IPS DF 4.7 (cell line): ENCODE results near the gene MSN.

Experiments used
- DNase-seq: peaks from one replicate; pipeline ENCODE4 v3.0.0-alpha.2; 2013; ENCODE audit warnings: low spot score; ENCODE audit errors: extremely low read depth

MSN gene

DNA sequence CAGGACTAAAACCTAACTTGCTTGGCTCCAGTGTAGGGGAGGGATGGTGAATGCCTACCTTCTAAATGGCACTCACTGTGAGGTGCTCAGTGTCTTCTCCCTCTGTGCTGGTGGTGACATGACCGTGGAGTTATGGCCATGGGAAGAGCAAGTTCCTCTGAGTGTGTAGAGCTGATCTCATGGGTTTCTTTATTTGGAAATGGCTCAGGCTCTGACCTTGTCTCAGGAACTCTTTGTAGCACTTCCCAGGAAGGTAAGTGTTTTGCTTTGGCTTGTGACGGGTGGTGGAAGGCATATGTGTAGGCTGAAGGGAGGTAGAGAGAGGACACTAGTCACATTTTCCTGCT lies 6.4 kb downstream of the MSN start:
- DNase-seq = no peak

DNA sequence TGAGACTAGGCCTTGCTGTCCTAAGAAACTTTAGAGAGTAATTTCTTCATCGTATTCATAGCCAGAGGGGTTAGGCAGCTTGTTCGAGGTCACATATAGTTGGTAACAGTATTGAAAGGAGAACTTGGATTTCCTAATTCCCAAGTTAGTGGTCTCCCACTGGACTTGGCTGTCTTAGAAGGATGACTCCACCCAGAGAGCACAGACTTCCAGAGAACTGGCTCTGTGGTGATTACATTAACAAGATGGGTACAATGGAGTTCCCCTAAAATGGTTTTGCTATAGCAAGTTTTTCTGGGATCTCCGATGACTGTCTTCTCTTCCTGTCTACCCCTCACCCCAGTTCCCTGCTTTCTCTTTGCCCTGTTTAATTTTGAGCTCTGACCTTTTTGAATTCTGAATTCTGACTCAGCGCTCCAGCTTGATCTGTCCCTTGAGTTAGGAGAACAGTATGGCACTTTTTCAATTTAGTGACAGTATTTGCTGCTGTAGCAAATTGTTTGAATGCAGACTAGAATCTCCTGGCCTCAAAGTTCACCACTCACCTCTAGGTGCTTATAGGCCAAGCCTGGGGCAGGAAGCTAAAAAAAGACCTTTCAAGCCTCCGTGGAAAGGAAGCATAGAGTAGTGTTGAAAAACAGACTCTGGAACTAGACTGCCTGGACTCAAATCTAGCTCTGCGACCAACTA lies 6.9 kb downstream of the MSN start:
- DNase-seq = no peak

DNA sequence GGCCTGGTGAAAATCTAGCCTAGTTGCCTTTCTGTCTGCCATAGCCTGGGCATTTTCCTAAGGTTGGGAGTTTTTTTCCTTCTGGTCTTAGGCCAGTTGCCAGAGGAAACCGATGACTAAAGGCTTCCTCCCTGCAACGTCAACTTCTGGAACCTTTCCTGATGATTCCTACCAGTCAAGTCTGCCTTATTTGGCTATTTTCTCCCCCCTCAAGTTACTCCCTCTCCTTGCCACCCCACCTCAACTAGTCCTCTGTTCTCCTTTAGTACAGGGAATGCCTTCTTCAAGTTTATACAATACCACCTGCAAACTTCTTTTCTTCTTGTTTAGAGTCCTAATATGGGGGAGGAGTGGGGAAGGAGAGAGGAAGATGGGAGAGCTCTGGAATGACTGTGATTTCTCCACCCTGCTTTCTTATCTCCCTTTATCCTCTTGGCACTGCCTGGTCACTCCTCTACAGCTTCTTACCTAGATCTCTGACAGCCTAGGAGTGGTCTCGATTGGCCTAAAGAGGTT lies 10.6 kb downstream of the MSN start:
- no peak for DNase-seq

DNA sequence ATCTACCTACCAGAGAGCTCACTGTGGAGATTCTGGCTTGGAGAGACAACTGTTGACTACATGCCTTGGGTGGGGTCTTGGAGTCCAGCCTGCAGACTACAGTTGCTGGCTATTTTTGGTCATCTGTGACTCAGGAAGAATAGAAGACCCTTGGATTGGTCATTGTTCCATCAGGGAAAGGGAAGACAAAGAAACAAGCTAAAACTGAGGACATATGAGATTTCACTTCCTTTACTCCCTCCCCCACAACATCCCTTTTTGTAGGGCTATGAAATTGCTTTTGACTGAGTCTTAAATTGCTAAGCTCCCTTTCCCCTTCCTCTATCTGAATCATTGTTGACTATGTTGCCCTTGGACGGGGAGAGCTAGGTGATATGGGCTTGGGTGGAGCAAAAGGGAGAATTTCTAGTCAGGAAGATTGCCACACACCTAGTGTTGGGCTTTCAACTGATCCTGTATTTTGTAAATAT lies 11.7 kb downstream of the MSN start:
- DNase-seq = no peak

DNA sequence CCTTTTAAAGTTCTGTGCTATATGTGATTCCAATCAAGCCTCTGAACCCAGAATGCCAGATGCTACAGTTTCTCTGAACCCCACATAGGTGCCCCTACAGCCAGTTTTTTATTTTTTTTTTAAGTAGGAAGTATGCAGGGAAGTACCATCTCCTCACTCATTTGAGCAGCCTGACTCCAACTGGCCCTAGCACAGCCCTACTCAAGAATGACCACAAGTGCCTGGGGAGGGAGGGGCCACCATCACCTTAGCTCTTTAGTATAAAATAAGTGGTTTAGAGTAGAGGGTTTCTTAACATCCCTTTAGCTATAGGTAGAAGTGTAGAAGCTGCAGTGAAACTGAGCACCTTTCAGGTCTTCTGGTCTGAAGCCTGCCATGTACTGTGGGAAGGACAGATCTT lies 14.4 kb downstream of the MSN start:
- DNase-seq = no peak

DNA sequence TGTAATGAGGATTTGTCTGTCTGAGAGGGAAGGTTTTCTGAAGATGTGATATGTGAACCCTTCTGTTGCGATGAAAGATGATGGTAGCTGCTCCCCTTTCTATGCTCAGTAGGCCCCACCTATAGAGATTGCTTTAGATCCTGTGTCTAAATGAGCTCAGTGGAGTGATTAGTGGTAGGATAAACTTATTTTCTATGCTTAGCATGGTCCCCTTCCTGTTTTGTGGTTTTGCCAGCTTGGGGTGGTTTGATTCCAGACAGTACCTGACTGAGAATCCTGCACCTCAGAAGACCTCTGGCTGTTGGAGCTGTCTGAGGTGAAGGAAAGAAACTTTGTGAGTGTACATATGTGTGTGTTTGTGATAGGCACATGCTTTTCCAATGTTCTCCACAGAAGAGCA lies 17.7 kb downstream of the MSN start:
- DNase-seq = no peak

DNA sequence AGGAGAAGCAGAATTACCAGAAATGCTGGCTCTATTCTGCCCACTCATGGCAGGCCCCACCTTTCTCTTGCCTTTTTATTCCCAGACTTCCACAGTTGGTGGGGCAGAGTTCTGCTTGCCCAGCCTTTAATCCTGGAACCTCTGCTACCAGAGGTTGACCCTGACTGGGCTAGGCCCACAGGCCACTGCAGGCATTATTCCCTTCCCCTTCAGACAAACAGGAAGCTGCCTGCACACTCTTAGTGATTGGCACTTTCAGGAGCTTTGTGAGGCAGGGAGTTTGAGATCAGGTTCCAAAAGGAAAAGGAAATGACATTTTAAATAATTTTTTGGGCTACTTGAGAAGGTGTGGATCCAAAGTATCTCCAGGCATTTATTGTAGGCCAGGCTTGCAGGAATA lies 18.8 kb downstream of the MSN start:
- no peak for DNase-seq

DNA sequence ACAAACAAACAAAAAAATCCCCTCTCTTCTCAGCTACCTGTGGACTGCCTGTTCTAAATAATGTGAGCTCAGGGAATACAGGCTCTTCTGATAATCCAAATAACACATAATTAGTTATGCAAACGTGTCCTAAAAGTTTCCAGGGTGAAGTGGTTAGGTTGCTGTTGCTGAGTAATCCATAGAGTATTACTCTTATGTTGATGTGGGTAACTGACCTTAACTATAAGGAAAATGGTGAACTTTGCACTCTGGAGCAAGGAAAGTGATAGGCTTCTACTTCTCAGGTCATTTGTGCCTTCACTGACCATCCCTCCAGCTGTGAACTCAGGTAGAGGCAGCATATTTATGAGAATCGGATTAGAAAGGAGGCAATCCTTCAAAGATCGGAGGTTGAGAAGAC lies 19.9 kb downstream of the MSN start:
- no peak for DNase-seq

DNA sequence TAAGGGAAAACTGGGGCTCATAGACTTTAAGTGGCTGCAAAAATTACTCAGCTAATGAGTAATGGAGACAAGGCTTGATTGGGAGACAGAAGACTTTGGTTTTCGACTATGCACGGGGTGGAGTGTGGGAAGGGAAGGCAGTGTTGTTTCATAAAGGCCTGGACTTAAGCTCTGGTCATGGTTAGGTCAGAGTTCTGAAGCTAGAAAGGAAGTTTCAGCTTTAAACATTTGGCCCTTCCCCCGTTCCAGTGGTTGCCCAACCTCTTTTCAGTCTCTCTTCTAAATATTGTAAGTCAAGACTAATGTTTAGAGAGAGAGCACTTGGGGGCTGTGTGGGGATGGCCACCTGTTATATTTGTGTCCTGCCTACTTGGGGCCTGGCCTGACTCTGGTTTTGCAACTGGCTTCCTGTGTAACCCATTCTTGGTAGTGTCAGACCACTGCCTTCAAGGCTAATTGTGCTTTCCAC lies 21.0 kb downstream of the MSN start:
- DNase-seq = no peak

DNA sequence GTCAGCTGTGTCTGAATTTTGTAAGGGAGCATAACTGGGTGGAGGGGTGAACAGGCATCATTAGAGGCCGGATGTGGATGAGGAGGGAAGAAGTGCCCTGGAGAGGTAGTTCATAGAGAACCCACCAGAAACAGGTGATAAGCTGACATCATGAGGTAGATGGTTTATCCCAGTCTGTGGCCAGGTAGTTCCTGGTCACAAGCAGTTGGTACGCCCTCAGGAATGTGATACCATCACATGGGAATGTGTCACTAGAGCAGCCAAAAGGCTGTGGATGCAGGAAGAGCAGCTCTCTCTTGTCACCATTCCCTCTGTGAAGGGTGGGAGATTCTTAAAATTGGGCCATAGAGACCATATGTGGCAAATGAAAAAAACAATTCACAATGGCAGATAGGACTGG lies 21.9 kb downstream of the MSN start:
- DNase-seq = no peak

DNA sequence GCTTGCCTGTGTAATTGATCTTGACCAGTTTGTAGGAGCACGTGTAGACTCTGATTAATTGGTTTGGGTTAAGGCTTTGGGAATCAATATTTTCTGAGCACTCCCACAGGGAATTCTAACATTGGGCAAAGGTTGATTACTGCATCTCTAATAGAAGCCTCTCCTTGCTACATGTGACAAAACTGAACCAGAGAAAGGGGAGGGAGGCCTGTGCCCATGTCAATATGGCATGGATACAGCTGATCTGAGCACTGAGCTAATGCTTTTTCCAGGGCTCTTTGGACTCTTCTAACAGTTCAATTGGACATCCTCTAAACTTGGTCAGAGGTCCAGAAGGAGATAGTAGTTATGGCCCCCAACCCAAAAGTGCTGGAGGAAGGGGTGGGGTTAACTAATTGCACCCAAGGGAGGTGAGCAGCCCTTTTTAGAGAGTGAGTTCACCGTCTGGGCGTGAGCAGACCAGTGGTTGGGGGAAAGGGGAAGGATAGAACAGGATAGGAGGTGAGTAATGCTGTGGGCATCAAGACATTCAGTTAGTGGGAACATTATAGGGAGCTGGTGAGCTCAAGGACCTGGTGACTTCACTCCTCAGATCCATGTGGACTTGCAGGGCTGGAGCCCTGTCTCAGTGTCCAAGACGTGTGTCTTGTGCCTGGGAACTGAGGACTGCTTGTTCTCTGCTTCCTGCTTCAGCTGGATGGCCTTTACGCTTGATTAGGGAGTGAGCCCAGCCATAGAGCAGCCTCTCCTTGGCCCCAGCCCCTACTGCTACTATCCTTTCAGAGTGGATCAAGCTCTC lies 22.8 kb downstream of the MSN start:
- no peak for DNase-seq

DNA sequence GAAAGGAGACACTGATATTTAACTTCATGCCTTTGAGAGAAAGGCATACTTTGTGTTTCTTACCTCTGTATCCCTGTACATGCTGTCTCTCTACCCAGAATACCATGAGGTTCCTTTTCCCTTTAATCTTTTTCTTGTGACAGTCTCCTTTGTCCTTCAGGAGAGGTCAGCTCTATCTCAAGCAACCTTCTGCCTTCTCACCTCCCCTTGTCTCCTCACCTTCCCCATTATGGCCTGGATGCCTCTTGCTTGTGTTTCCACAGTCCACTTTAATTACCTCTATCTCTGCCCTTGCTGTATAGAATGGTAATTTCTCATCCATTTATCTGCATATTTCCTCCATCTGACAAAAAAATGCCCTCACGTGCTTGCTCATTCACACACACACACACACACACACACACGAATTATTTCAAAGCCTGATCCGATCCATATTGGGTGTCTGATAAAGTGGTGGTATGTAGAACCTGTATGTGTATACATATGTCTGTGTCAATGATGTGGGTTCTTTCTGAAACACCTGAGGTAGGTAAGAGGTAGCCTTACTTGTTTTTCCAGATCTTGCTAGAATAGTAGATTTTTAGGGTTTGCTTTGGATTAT lies 28.5 kb downstream of the MSN start:
- DNase-seq = no peak

DNA sequence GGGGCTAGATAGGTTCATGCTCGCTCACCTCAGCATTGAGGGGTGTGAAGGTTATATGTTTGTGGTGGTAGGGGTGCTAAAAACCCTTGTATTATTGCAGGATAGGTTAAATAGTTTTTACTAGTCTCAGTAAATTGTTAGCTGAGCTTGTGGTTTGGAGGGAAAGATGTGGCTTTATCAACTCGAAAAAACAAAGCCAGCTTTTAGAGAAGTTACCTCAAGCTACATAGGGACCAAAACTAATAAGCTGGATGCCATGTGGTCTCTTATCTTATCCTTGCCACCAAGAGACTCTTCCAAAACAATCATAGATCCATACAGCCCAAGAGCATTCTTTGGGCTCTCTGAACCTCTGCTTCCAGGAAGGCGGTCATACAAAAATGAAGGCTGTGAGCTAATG lies 29.2 kb downstream of the MSN start:
- DNase-seq = no peak

DNA sequence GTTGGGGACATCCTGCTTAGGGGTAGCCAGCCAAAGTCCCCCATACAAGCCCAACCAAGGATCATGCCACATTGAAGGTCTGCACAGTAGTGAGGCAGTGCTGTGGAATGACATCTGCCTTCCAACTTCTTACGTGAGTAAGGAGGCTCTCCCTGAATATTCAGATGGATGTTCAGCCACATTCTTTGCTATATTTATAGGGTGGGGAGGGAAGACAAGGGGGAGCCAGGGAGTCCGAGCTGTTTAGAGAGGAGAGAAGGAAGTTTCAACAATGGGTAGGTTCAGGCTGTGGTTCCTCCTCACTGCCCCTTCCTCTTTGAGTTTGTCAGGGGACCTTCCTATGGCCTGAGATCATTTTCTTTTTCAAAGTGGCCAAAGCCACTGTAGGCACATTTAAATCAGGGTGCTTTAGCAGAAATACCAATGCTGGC lies 29.8 kb downstream of the MSN start:
- no peak for DNase-seq

DNA sequence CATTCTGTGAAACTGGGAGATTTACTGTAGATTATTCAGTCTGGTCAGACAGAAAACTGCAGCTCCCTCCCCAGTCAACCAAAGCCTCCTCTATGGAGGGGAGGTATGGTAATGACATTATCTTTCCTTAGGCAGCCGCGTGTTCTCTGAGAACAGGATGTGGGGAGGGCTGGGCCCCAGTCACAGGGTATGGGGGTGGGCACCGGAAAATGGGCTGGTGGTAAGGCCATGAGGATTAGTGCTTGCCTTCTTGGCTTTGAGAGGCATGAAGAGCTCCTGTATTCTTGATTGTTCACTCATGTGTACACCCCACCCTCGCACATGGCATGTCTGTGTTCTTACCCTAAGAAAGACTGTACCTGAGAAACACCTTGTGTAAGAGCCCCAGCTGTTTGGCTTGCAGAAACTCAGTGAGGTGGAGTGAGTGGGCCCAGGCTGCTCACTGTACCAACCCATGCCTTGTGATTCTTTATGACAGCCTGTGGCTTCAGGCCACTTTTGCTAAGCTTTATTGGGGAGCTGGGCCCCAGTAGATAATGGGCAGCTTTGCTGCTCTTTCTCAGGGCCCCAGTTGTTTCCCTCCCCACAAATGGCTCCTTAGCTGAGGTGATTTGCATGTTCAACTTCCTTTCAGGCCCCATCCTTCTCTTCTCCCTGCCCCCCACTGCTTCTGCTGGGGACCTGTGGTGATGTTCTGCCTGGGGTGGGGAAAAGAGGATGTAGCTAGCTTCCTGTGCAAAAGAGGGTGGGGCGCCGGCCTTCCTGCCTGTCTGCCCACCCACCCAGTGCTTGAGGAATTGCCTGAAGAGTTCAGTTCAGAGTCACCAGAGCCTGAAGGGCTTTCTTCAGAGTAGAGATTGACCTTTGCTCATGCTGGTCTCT lies 30.7 kb downstream of the MSN start:
- DNase-seq = no peak

DNA sequence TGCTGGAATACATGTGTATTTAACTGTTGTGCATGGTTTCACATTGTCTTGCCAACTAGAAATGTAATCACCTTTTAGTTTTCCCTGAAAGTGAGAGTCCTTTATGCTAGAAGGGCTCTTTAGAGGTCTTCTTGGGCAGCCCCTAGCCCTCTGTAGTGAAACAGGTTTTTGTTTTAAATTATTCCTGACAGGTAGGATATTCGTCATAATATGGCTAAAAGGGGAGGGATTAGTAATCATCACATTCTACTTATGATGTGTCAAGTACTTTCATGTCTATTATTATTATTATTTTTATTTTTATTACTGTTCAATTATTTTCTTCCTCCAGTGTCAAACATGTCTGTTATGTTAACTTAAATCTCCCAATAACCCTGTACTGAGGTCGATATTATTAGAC lies 35.5 kb downstream of the MSN start:
- DNase-seq = no peak

DNA sequence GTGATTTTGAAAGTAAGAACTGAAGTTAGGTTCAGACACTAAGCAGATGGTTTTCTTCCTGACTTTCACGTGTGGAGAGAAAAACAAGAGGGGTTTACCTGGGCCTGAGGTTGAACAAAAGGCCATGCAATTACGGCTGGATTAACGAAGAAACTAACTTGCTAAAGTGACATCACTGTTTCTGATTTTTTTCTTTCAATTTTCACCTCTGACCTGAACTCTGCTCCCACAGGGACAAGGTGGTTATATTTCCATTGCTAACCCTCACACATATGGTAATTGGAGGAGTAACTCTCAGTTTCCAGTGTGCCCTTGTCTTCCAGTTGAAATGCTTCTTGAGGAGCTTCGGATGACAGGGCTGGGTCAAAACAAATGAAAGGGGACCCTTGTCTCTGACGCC lies 38.0 kb downstream of the MSN start:
- no peak for DNase-seq

DNA sequence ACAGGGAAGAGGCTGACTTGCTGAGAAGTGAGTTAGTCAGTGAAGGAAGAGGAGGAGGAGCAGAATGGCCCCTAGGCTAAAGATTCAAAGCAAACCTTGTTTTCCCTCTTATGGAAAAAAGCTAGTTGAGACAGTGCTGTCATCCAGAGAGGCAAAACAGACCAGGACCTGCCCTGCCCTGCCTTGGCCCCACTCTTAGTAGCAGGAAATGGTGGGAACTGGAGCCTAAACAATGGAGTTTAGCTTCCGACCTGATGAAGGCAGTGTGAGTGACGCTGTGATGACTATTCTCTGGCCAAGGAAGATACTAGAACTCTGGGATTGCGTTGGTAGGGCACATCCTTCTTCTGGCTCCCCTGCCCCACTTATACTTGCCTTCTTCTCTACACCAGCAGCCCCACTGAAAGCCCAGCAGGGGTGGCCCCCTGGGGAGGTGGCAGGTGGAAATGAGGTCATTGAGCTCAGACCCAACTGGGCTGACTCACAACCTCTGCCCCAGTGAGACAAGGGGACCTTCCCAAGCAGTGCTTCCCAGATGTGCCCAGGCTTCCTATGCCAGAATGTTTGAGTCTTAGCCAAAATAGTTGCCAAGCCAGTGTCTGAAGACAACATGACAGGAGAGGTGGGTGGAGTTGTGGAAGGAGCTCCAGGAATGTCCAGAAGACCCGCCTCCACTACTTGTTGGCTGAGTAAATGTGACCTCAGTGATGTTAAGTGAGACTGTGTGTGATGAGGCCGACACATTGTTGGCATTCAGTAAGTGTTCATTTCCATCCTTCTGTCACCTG lies 38.8 kb downstream of the MSN start:
- no peak for DNase-seq

DNA sequence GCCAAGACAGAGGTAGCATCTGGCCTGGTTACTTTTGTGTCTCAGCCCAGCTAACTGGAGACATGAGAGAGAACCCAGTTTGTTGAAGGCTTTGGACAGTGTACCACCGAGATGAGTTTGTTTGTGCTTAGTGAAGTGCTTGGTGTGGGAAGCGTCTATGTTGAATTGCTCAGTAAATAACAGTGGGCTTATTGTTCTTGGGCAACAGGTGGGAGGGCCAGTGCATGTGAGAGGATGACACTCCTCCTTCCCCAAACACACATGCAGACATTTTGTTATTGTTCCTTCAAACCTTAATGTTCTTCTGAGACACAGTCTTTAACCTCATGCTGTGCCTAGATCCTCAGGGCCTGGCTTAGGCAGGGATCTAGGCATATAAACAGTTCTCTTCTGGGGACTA lies 39.7 kb downstream of the MSN start:
- no peak for DNase-seq

DNA sequence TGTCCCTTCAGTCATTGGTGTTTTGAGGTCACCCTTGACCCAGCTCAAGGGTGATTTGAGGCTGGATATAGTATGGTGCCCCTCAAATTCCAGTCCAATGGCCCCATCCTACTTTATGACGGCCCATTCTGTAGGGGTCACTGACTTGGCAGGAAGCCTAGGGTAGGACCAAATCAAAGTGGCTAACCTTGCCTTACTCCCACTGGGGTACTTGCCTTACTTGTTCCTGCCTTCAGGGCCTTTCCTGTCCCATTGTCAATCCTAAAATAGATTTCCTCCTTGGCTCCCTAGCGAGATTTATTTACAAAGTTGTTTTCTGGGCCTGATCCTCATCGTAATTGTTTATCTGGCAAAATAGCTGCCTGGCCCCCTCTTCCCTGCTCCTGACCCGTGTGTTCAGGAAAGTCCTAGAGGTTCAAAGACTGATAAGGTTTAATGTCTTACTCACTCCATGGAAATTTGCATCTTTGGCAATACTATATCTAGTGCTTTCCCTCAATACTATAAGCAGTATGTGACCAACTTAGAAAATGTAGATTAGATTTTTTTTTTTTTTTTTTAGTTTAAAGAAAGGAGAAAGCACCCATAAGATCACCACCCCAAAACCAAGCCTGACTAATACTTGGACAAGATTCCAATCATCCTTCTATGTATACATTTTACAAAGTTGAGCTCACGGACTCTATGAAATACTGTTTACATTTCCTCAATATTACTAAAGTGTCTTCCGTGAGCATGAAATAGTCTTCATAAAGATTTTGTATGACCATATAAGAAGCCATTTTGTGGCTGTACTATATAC lies 44.8 kb downstream of the MSN start:
- no peak for DNase-seq
